ENCODE data around the gene RAPGEF6.
A peak's percentile ranks its signal among the peaks of the same experiment; 100 is the strongest.
"Not testable (repeated sequence)": the region's sequence is repeated elsewhere in the genome, so short reads cannot be mapped to it uniquely, and the experiment has no call there.

RAPGEF6 gene

DNA sequence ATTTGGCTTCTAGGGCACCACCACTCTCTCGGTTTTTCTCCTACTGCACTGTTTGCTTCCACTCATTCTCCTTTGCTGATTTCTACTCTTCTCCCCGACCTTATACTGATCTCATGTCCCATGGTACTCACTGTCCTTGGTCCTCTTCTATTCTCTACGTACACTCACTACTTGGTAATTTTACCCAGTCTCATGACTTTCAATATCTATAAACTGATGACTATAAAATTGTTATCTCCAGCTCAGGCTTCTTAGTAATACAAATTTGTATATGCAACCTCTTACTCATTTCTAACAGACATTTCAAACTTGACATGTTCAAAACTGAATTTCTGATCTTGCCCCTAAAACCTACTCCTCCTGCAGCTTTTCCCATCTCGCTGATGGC is 4.1 kb downstream of the RAPGEF6 start:
- no peaks in the 10 kb centered on the region for H3K27me3 Mint-ChIP-seq
- H3K36me3 Mint-ChIP-seq (ENCODE audit: low read depth) = peaks cover 11% of the 10 kb centered on the region
- no peaks in the 10 kb centered on the region for H3K9me3 Mint-ChIP-seq
- H3K27ac Mint-ChIP-seq = no peak overlapping the region
- H3K4me1 Mint-ChIP-seq (ENCODE audit: low read depth) = peaks cover 46% of the 10 kb centered on the region
- H3K4me3 Mint-ChIP-seq = no peak overlapping the region

DNA sequence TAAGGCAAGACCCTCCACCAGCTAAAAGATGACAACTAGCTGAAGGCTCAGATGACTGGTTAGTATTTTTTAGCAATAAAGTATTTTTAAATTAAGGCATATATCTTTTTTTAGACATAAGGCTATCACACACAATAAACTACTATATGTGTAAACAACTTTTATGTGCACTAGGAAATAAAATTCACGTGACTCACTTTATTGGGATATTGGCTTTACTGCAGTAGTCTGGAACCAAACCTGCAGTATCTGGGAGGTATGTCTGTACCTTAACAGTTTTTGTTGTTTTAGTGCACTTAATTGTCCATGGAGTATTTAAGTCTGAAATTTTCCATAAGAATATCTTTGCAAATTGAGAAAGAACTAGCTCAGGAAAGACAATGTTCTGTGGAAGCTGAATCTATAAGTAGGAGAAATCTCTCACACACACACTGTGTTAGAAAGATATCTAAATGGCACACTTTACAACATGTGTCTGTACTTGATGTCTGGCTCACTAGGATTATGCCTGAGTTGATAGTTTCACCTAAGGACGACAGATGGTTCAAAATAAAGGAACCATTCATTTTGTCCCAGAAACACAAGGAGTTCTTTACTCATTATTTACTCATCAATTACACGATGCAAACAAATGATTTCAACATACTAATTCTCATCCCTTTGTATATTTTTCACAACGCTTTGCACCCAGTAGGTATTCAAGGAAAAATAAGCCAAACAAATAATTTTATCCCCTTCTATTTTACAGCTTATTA is 4.6 kb downstream of the RAPGEF6 start:
- Mint-ChIP-seq H3K27ac (no peak overlapping the region), H3K27me3 (no peaks in the 10 kb centered on the region), H3K4me1 (ENCODE audit: low read depth) (peaks cover 49% of the 10 kb centered on the region), H3K36me3 (ENCODE audit: low read depth) (peaks cover 14% of the 10 kb centered on the region), H3K4me3 (no peak overlapping the region), H3K9me3 (no peaks in the 10 kb centered on the region)

DNA sequence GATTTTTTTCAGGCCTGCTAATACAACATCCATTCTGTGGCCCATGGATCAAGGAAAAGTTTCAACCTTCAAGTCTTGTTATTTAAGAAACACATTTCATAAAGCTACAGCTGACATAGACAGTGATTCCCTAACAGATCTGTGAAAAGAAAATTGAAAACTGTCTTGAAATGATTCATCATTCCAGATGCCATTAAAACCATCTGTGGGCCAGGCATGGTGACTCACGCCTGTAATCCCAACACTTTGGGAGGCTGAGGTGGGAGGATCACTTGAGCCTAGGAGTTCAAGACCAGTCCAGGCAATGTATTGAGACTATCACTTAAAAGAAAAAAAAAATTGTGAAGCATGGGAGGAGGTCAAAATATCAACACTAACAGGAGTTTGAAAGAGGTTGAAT is 6.0 kb downstream of the RAPGEF6 start:
- peaks cover 50% of the 10 kb centered on the region for H3K4me1 Mint-ChIP-seq (ENCODE audit: low read depth)
- H3K36me3 Mint-ChIP-seq (ENCODE audit: low read depth) = peaks cover 20% of the 10 kb centered on the region
- H3K4me3 Mint-ChIP-seq = peak overlapping the region; percentile 47
- H3K27me3 Mint-ChIP-seq = no peaks in the 10 kb centered on the region
- no peaks in the 10 kb centered on the region for H3K9me3 Mint-ChIP-seq
- peak overlapping the region; percentile 75 for H3K27ac Mint-ChIP-seq

DNA sequence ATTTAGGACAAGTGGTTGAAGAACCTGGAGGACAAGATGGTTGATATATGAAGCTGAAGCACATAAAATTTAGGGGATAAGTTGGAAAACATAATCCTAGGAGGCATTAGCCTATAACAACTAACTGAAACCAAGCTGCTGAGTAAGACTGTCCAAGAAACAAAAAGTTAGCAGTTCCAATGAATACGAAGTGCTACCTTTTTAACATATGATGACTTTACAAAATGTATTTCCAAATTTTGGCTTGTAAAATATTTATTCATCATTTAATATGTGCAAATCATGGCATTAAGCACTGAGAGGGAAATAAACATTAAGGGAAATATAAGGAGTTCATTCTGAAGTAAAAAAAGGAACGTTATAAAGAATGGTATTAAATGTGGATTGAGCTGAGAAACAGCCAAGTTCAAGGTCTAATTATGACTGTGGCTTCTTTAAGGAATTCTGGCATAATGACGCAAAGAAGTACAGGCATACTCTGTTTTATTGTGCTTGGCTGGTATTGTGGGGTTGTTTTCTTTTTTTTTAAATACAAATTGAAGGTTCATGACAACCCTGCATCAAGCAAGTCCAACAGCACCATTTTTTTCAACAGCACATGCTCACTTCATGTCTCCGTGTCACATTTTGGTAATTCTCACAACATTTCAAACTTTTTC is 7.7 kb downstream of the RAPGEF6 start:
- H3K9me3 Mint-ChIP-seq = no peaks in the 10 kb centered on the region
- peaks cover 34% of the 10 kb centered on the region for H3K36me3 Mint-ChIP-seq (ENCODE audit: low read depth)
- no peak overlapping the region for H3K4me3 Mint-ChIP-seq
- H3K27me3 Mint-ChIP-seq = no peaks in the 10 kb centered on the region
- peaks cover 53% of the 10 kb centered on the region for H3K4me1 Mint-ChIP-seq (ENCODE audit: low read depth)
- no peak overlapping the region for H3K27ac Mint-ChIP-seq

DNA sequence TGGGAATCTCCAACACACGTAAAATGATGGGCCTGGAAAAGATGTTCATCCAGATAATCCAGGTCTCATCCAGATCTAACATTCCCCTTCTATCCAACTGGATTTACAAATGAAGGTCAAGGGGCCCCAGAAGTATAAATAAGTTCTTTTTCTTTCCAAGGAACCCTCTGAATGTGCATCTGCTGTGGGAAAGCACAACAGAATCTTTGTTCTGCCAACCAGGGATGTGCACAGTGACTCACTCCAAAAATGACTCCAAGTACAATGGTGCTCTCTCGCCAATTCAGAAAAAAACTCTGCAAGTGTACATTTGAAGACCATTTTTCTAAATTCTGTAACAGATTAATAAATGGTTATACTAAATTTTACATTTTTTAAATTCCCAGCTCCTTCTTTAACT is 12.4 kb downstream of the RAPGEF6 start:
- Mint-ChIP-seq H3K4me1 (ENCODE audit: low read depth) (peaks cover 67% of the 10 kb centered on the region), H3K27ac (no peak overlapping the region), H3K27me3 (no peaks in the 10 kb centered on the region), H3K36me3 (ENCODE audit: low read depth) (peaks cover 43% of the 10 kb centered on the region), H3K9me3 (no peaks in the 10 kb centered on the region), H3K4me3 (no peak overlapping the region)

DNA sequence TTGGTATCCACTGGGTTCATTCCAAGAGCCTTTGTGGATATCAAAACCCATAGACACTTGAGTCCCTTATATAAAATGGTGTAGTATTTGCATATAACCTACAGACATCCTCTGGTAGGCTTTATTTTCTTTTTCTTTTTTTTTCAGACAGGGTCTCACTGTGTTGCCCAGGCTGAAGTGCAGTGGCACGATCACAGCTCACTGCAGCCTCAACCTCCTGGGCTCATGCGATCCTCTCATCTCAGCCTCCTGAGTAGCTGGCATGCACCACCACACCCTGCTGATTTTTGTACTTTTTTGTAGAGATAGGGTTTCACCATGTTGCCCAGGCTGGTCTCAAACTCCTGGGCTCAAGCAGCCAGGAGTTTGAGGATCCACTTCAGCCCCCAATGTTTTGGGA is 13.9 kb downstream of the RAPGEF6 start:
- not testable (repeated sequence) for H3K4me3 Mint-ChIP-seq, H3K27ac Mint-ChIP-seq, H3K9me3 Mint-ChIP-seq, H3K27me3 Mint-ChIP-seq
- H3K36me3 Mint-ChIP-seq (ENCODE audit: low read depth) = peaks cover 49% of the 10 kb centered on the region
- H3K4me1 Mint-ChIP-seq (ENCODE audit: low read depth) = peaks cover 68% of the 10 kb centered on the region

DNA sequence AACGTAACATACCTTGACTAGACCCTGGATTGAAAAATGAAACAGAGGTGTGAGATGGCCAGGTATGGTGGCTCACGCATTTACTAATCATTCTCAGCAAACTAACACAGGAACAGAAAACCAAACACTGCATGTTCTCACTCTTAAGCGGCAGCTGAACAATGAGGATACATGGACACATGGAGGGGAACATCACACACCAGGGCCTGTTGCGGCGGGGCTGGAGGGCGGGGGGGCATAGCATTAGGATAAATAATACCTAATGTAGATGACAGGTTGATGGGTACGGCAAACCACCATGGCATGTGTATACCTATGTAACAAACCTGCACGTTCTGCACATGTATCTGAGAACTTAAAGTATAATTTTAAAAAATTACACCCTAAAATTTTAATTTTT is 15.9 kb downstream of the RAPGEF6 start:
- no peaks in the 10 kb centered on the region for H3K27me3 Mint-ChIP-seq
- peaks cover 70% of the 10 kb centered on the region for H3K4me1 Mint-ChIP-seq (ENCODE audit: low read depth)
- H3K4me3 Mint-ChIP-seq = no peak overlapping the region
- H3K9me3 Mint-ChIP-seq = no peaks in the 10 kb centered on the region
- H3K27ac Mint-ChIP-seq = no peak overlapping the region
- peaks cover 56% of the 10 kb centered on the region for H3K36me3 Mint-ChIP-seq (ENCODE audit: low read depth)

DNA sequence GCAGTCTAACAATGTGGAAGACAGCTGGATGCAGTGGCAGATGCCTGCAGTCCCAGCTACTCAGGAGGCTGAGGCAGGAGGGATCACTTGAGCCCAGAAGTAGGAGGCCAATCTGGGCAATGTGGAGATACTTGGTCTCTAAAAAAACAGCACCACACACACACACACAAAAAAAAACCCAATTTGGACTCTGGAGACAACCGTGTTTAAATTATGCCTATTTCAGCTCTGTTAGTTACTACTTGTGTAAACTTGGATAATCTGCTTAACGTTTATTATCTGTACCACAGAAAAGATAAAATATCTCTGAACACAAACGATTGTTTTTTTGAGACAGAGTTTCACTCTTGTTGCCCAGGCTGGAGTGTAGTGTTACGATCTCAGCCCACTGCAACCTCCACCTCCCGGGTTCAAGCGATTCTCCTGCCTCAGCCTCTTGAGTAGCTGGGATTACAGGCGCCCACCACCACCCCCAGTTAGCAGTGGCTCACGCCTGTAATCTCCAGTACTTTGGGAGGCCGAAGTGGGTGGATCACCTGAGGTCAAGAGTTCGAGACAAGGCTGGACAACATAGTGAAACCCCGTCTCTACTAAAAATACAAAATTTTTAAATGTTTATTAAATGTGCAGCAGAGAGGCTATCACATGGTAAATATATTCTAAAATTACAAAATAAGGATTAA is 17.7 kb downstream of the RAPGEF6 start:
- H3K27ac Mint-ChIP-seq = peak overlapping the region; percentile 52
- no peaks in the 10 kb centered on the region for H3K9me3 Mint-ChIP-seq
- no peaks in the 10 kb centered on the region for H3K27me3 Mint-ChIP-seq
- peaks cover 47% of the 10 kb centered on the region for H3K36me3 Mint-ChIP-seq (ENCODE audit: low read depth)
- no peak overlapping the region for H3K4me3 Mint-ChIP-seq
- peaks cover 66% of the 10 kb centered on the region for H3K4me1 Mint-ChIP-seq (ENCODE audit: low read depth)

DNA sequence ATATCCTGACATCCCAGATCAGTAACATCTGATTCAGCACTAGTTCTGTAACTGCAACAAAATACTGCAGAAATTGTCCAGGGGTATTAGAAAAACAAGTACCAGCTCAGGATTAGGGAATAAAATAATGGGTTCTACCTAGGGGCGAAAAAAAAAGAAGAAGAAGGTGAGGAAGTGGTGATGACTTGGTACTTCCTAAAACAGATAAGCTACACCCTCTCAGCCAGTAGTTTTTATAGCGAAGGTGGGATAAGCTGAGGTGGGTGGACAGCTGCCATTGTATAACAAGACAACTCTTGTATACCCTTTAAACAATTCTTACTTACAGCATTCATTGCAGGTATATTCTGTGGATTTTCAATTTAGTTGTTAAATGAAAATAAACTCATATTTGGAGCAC is 19.1 kb downstream of the RAPGEF6 start:
- Mint-ChIP-seq H3K27ac (no peak overlapping the region), H3K9me3 (no peaks in the 10 kb centered on the region), H3K4me3 (no peak overlapping the region), H3K36me3 (ENCODE audit: low read depth) (peaks cover 41% of the 10 kb centered on the region), H3K4me1 (ENCODE audit: low read depth) (peaks cover 58% of the 10 kb centered on the region), H3K27me3 (no peaks in the 10 kb centered on the region)

DNA sequence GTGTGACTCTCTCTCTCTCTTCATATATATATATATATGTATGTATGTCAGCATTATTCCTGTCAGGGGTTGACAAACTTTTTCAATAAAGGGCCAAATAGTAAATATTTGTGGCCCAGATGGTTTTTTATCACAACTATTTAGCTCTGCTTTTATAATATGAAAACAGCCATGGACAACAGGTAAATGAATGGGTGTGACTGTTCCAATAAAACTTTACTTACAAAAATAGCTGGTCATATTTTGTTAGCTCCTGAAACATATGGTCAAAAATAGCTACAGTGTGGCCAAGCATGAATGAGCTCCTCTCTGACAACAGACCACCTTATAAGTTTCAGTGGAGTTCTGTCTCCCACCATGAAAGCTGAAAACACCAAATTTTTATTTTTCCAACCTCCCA is 21.6 kb downstream of the RAPGEF6 start:
- no peak overlapping the region for H3K27ac Mint-ChIP-seq
- peaks cover 53% of the 10 kb centered on the region for H3K36me3 Mint-ChIP-seq (ENCODE audit: low read depth)
- no peak overlapping the region for H3K4me3 Mint-ChIP-seq
- H3K4me1 Mint-ChIP-seq (ENCODE audit: low read depth) = peaks cover 56% of the 10 kb centered on the region
- H3K27me3 Mint-ChIP-seq = no peaks in the 10 kb centered on the region
- H3K9me3 Mint-ChIP-seq = no peaks in the 10 kb centered on the region

DNA sequence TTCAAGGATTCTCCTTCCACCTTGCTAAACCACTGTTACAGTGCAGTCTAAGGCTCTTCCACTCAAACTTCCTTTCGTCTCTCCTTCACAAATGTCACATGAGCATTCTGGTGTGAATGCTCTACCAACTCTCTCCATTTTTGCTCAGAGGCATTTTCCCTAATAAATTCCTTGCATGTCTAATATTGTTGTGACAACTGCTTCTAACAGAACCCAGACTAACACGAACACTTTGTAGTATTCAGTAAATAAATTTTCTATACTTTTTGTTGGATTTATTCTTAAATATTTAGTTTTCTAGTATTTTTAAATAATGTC is 24.0 kb downstream of the RAPGEF6 start:
- Mint-ChIP-seq H3K4me1 (ENCODE audit: low read depth) (peaks cover 58% of the 10 kb centered on the region), H3K27me3 (no peaks in the 10 kb centered on the region), H3K4me3 (no peak overlapping the region), H3K9me3 (no peaks in the 10 kb centered on the region), H3K36me3 (ENCODE audit: low read depth) (peaks cover 41% of the 10 kb centered on the region), H3K27ac (no peak overlapping the region)

DNA sequence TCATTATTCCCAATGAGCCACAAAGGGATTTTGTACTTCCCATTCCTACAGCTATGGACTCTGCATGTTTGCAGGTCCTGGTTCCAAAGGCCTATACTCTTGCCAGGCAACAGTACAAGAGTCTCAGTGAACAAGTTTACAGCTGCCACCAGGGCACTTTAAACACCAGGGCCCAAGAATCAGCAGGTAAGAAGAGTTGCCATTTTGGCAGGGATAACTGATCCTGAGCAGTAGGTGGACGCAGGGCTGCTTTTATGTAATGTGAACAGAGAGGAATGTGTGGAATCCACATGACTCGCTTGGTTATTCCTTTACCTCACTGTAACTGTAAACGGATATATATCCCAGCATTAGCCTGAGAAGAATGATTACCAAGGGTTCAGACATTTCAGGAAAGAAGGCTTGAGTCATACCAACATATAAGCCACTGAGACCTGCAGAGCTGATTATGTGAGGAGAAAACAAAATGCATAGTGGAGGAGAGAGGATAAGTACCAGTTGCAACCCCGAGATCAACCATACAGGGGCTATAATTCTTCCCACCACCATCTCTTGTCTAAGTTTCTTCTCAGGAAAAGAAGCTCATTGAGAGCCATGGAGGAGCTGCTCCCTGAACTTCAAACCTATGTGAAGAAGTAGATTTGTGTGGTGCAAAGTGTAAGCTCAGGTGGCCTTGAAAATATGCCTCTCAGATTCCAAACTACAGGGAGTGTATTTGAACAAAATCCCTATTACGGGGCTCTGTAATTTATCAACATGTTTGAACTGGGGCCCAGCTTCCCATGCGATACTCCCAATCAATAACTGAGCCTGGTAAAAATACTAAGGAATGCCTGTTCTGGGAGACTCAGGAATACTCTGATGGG is 24.6 kb downstream of the RAPGEF6 start:
- Mint-ChIP-seq H3K4me1 (ENCODE audit: low read depth) (peaks cover 56% of the 10 kb centered on the region), H3K36me3 (ENCODE audit: low read depth) (peaks cover 37% of the 10 kb centered on the region), H3K27ac (no peak overlapping the region), H3K4me3 (no peak overlapping the region), H3K9me3 (no peaks in the 10 kb centered on the region), H3K27me3 (no peaks in the 10 kb centered on the region)

DNA sequence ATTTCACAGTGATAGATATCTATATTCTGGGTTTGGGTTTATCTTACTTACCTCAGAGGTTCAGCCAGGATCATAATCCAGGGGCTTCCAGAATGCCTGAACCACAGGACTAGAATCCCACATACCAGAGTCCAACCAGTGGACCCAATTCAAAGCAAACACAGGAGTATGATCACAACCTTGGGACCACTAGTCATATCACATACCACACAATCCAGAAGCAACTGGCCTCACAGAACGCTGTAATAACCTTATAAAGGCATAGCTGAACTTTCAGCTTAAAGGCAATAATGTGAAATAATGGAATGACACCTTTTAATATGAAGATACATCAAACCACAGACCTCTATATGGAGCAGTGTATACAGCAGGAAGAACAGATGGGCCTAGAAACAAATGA is 25.3 kb downstream of the RAPGEF6 start:
- Mint-ChIP-seq H3K36me3 (ENCODE audit: low read depth) (peaks cover 31% of the 10 kb centered on the region), H3K27ac (no peak overlapping the region), H3K27me3 (no peaks in the 10 kb centered on the region), H3K4me3 (no peak overlapping the region), H3K9me3 (no peaks in the 10 kb centered on the region), H3K4me1 (ENCODE audit: low read depth) (peaks cover 59% of the 10 kb centered on the region)

DNA sequence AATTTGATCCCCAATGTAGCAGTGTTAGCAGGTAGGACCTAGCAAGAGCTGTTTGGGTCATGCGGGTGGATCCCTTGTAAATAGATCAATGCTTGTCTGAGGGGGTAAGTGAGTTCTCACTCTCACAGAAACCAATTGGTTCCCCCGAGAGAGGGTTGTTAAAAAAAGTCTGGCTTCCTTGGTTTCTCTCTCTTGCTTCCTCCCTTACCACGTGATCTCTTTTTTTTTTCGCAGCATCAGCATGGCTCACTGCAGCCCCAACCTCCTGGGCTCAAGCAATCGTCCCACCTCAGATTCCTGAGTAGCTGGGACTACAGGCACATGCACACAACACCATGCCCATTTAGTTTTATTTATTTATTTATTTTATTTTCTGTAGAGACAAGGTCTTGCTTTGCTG is 26.4 kb downstream of the RAPGEF6 start:
- no peak overlapping the region for H3K27ac Mint-ChIP-seq
- H3K36me3 Mint-ChIP-seq (ENCODE audit: low read depth) = peaks cover 25% of the 10 kb centered on the region
- H3K4me3 Mint-ChIP-seq = no peak overlapping the region
- peaks cover 57% of the 10 kb centered on the region for H3K4me1 Mint-ChIP-seq (ENCODE audit: low read depth)
- no peaks in the 10 kb centered on the region for H3K9me3 Mint-ChIP-seq
- no peaks in the 10 kb centered on the region for H3K27me3 Mint-ChIP-seq
